GM18517 (cell line): Measurements from ENCODE around the gene JARID2.

Experiments
- ATAC-seq: cut with Tn5 transposase; IDR thresholded peaks from one replicate; pipeline ENCODE4 v1.9.1; 2021; ENCODE audit warnings: mild to moderate bottlenecking, moderate library complexity; ENCODE audit not compliant: unreplicated experiment

The JARID2 gene

DNA sequence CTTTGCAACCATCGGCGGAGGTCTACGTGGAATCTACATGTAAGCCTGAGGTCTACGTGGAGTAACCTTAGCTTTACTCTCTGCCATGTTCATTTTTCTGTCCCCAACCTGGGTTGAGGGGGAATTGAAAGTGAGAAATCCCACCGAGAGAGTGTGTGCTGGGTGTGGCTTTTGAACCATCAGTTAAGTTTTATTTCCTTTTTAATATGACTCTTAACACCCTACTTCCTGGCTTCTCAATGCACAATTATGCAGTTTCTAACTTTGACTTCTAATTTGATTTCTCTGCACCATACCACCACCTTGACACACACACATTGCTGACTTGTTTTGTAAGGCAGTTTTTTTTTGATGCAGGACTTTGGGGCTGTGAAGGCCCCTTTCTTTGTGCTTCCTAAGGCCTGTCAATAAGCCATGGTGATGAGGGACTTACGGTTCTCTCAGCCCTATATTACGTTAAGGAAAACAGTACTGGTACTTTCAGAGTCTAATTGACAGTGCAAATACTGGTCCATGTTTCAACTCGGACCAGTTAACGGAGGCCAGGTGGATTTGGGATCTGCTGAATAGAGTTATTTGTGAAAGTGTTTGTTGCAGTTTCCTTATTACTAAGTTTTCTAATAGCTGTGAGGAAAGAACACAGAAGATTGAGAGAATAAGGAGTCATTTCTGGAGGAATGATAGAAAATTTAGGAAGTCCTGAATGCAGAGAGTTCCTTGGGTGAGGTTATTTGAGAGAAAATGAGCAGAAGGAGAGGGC, 206.5 kb downstream of the JARID2 start:
- no peak for ATAC-seq

DNA sequence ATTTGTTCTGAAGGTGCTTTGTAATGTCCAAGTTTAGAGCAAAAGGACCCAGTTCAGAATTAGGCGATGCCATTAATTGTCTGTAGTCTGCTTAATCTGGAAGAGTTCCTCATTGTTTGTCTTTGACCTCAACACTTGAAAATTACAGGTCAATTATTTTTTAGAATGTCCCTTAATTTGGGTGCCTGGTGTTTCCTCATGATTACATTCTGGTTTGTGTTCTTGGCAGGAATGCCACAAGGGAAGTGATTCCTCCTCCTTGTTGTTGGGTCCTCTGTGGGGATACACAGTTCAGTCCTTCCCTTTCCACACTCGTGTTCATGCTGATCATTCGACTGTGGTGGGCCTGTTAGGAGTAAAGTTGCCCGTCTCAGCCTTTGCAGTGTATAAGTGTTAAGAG, 207.3 kb downstream of the JARID2 start:
- no peak for ATAC-seq

DNA sequence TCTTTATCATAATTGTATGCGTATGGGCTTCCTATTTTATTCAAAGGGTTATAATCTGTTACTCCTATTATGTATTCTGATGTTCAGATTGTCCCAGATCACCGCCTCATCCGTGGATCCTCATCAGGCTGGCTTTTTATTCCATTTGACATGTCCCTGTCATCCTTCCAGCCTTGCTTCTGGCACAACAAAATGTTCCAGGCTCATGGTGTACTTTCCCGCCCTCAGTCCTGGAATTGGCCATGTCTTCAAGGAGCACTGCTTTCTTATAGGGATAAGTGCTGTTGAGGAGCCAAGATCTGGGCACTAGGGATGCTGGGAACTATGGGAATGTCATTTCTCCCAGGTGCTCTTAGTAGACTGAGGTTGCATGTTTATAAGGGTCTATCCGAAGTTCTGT, 207.8 kb downstream of the JARID2 start:
- ATAC-seq, result no peak

DNA sequence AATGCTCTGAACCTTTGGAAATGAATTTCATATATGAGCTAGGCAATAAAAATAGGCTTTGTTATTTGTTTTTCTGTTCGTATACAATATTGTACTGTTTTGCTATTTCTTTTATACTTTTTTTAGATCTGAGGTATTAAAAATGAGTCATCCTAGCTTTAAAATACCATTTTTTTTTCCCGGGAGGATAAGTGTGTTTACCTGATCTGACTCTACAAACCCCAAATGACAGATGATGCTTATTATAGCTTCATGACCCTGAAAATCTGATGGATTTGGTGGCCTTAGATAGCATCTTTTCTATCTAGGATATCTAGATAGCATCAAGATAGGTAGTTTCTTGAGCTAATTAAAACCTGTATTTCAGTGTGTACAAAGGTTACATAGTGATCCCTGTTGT, 210.6 kb downstream of the JARID2 start:
- ATAC-seq, result no peak

DNA sequence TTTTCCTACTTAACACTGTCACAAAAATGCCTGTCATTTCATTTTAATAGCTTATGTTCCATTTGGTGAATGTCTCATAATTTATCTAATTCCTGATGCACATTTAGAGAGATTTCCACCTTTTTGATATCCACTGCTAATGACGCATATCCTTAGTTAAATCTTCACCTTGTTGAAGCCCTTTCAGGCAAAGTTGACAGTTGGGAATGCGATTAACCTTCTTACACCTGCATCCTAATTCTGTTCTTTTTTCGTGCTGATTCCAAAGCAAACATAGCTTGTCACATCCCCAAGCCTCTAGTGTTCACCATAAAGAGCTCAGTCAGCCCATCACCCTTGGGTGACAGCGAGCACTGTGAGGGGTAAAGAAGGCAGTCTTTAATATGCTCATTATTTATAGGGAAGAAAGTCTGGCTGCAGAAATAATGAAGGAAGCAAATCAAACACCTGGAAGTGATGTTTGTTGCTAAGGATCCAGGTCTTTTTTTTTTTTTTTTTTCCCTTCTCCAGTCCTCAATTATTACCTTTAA, 211.3 kb downstream of the JARID2 start:
- no peak for ATAC-seq

DNA sequence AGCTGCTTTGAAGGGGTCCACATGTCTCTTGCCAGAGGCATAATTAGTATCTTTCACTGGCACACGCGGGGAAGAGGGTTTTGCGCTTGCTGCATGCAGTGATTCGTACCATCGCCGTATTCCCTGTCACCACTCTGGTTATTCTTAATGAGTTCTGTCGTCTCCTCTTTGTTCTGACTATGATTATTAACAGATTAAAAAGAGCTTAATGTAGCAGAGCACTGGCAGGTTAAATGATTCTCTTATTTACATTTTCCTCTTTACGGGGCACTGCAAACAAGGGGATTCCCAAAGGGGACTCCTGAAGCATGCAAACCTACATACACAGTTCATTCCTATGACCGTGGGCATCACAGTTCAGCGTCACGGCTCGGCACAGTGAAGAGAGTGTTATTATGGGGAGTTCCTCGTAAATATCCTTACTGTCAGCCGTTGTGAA, 212.2 kb downstream of the JARID2 start:
- ATAC-seq, result no peak

DNA sequence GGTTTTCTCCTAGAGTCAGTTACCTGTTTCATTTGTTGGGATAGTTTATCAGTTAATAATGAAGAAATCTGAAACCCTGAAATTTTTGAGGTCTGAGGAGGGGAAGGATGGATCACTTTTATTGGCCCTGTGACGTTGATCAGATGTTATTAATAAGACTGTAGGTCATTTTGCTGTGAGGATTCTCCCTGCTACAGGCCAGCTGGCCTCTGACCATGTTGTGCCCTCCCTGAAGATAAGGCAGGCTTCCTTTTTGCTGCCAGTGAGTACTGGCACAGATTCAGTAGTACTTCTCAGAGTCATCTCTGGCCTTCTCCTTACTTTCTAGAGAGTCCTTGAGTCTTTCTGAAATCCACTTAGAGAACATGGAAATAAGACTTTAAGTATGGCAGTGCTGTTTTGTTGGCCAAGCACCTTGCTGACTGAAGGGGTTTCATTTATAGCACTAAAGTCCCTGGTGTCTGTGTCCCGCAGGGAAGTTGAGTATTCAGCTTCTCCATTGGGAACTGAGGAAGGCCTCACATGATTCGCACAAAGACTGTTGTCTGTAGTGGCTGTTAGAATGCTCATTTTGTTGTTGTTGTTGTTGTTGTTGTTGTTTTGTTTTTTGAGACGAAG, 214.3 kb downstream of the JARID2 start:
- no peak for ATAC-seq

DNA sequence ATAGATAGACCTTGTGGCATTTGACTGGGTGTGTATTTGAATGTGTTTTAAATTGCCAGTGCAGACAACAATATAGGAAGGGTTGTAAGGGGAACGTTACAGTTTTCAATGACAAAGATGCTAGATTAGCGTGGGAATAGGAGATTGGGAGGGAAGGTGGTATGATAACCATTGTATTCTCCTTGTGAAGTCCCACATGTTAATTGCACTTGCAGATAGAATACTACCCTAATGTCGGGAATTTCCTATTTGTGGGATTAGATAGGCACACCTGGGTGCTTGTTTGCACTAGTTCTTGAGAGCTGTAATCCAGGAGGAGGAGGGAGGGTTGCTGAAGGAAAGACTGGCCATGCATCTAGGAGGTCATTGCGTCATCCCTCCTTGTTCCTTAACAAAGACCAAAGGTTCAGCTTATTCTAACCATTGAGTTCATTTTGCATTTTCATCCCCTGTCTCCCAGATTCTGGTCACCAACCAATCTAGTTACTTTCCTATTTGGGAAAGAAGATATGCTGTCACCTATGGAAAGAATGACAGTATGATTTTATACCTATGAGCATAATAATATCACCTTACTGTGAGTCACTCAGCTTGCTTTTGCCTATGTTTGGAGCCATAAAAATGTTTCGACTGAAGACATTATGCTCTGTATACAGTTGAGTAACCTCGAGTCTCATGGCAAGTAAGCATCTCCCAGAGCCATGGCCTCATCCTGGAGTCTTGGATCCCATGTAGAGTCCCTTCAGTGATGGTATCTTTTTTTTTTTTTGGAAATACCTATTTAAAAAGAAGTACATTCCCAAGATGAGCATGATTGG, 215.5 kb downstream of the JARID2 start:
- ATAC-seq, result no peak

DNA sequence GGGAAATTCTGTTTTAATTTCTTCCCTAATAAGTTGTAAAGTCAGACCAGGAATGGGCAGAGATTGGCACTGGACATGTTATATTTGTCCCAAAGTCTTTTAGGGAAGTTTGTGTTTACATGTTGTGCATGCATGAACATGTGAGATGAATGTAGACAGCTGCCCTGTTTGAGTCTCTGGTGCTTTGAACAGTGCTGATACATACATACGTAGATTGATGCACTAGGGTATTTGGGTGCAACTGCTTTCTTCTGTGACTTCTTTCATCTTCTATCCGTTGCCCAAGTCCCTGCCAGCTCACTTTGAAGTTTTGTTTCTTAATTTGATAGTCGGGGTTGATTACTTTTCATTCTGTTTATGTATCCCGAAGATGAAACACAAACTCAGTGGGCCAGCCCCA, 216.4 kb downstream of the JARID2 start:
- no peak for ATAC-seq

DNA sequence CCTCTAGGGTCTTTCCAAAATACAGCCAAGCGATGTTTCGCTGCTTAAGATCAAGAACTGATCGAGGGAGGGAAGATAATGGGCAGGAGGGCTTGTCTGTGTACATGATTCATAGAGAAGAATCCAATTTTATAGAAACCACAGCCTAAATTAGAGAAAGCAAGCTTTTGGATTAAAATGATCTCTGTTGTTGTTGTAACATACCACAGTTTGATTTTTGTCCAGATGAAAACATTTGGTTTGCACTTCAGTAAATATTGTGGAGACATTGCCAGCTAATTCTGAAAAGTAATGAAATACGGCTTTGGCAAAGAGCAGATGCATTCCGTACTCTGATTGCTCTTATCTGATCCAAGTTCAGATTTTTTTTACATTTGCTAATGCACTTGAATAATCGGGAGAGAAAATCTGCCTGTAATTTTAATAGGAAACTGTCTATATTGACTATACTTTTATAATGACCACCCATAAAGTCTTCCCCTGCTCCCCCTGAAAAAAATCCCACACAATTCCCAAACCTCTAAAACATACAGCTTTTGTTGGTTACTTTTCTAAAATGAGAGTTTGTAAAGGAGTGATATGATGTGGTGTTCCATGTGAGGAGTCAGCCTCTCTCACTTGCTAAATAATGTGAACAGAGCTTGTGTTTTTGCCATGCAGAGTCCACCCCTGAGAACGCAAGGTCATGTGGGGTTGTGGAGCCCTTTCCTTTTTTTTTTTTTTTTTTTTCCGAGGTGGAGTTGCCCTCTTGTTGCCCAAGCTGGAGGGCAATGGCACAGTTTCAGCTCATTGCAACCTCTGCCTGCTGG, 217.1 kb downstream of the JARID2 start:
- ATAC-seq, result no peak

DNA sequence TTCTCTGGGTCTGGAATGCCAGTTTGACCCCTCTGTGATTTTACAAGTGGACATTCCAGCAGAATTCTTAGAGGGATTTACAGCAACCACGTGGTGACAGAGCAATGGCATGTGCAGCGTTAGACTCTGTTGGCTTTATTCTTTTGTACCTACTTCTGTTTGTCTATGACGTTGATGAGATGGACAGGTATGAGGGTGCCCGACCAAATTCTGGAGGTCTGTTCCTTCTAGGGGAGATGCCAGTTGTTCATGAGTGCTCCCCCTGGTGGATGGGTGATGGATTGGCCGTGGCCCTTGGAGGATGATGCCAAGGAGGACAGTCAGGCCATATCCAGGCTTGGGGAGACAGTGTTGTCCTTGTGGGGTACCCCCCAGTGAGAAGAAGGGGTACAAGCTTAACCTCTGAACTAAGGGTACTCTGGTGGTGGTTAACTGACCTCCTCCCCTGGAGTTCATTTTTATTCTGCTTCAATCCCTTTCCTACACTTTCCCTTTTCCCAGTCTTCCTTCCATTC, 218.4 kb downstream of the JARID2 start:
- ATAC-seq, result no peak

DNA sequence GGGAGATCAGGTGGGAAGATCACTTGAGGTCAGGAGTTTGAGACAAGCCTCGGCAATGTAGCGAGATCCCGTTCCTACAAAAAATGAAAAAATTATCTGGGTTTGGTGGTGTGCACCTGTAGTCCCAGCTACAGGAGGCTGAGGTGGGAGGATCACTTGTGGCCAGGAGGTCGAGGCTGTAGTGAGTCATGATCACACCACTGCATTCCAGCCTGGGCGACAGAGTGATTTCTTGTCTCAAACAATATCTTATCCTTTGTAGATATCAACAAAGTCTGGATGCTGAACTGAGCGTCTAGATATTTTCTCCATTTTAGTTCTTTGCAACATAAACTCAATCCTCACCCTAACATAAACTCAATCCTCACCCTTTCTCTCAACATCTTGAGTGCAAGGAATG, 219.3 kb downstream of the JARID2 start:
- no peak for ATAC-seq

DNA sequence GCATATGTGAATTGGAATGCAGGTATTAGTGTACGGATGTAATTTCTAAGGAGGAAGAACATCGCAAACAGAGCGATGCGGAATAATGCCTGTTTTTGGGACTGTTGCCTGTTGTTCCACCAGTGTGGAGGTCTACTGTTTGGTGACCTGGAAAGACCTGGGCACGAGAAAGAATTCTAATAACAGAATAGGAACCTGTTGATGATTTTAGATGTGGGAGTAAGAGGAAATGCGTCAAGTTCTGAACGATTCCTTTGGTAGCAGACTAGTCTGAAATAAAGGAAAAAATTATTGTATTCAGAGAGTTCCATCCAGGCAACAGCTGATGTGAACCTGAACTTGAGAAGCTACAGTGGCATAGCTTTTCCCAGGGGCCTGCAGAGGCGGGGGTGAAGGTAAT, 224.9 kb downstream of the JARID2 start:
- ATAC-seq, result no peak

DNA sequence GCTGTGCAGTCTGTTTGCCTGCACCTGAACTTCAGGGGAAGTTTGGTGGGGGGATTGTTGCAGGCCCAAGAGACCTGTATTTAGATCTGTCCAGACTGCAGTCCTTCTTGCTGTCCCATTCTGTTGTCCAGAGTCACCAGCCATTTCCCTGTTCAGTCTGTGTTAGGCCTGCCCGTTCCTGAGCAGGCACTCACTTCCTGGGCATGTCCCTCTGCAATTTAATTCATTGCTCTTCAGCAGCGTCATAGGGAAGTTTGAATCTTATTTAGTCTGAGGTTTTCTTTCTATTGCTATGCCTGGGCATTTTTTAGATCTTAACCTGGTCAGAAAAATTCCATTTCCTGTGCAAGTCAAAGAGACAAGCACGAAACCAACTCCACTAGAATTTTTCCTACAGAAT, 226.8 kb downstream of the JARID2 start:
- ATAC-seq, result no peak

DNA sequence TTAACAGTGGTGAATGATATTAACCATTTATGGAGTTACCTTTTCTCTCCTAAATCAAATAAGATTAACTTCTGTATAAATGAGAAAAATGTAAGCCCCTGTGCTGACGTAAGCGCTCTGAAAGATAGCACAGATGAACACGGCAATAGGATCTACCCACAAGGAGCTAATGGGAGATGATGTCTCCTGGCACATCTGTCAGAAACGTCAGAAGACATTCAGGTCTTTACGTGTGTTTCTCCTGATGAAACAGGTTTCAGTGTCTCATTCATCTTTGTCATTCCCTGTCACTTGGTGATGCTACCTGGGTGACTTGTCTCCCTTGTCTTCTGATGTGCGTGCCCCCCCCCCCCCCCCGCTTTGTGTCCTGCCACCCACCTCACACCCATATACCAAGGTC, 227.3 kb downstream of the JARID2 start:
- ATAC-seq, result no peak

DNA sequence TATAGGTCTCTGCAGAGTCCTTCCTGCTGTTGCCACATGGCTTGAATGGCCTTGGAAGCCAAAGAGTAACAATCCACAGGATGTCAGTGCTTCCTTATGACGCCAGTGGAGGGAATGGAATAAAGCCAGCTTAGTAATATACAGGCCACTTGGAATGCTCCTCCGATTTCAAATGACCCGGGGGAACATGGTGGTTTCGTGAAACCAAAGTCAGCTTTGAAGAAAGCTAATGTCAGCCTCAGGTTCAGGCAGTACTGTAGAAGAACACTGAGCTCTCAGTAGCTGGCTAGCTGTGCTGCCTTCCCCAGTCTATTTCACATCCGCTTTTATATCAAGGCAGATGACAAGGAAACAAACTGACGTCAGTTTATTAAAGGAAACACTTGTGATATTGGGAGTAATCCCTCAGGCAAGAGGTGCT, 227.9 kb downstream of the JARID2 start:
- no peak for ATAC-seq

DNA sequence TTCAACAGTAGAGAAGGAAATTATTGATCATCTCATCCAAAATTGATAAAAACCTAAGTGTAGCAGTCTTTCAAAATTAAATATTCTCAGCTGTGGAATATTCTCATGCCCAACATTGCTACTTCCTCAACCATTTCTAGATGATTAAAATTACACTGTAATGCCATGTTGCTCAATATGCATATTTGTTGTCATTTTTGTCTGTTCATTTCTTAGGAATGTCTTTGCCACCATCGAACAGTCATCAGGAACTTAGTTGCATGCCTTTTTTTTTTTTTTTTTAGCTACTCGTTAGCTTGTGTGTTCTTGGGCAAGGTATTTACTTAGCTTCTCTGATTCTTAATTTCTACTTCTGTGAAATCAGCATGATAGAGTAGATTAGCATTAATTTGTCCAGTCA, 228.3 kb downstream of the JARID2 start:
- ATAC-seq, result no peak

DNA sequence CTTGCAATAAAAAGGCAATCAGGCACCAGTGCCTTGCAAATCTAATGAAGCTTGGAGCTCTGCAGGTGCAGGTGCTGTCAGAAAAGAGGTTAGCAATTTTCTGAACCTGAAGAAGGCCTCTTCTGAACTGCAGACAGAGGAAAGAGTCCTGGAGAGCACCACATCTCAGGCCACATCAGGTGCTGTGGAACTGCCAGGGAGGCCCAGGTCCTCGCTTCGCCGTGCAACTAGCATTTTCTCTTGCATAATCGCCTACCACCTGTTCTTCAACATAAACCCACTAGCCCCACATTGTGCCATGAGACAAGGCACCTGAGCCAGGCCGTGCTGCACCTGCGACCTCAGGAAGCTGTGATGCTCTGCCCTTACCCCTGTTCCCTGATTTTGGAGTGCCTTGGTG, 229.4 kb downstream of the JARID2 start:
- no peak for ATAC-seq

DNA sequence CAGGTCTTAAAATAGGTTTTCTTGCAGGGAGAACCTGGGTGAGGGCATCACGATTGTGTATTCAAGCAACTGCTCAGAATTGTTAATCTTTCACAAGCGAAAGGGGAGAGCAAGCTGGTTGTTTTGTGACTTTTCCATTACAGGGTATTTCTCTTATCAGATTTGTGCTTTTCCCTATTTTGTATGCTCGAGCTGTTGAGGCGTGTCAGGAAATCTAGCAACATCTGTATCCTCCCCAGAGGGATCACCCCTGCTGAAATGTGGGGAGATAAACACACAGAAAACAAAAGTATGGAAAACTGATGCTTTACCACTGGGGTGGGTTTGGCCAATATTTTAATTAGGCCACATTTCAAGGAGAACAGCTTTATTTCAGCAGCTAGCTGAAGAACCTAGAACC, 230.0 kb downstream of the JARID2 start:
- ATAC-seq, result no peak

DNA sequence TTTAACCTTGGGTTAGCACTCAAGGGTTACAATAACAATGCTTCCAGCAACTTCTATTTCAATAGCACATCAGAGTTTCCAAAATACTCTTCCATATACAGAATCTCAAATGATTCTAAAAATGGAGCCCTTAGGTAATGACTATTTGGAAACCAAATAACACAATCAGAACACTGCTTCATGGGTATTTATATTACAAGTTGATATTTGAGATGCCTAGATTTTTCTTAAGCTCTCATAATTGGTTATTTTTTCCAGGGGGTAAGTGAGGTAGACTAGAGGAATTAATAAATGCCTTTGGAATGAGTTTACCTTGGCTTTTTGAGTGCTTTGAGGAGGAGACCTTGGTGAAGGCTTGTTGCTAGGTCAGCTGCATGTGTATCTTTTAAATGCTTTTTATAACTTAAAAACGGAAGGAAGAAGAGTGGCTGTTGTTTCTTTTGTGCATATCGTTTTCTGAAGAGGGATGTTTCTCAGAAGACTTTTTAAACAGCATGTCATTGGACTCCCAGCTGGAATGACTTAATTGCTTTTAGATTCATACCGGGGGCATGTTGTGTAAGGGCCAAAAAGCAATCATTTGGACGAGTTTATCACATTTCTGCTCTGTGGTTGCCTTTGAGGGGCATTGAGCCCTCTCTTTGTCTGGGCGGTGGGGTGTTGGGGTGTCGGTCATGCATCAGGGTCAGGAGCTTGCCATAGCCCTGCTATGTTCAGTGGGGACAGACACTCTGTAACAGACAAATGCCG, 230.9 kb downstream of the JARID2 start:
- ATAC-seq, result no peak
